NB4 (cell line): ENCODE measurements around the gene SGMS1.

ENCODE experiments used
- CTCF ChIP-seq: IDR thresholded peaks from one replicate; pipeline ENCODE4 v1.5.1; 2012; ENCODE audit warnings: low read depth, low read length
- MAX ChIP-seq: IDR thresholded peaks from 2 replicates; pipeline ENCODE4 v1.6.1; 2011; ENCODE audit warnings: low read depth, low read length
- MYC ChIP-seq: IDR thresholded peaks from 2 replicates; pipeline ENCODE4 v1.6.1; 2011; ENCODE audit warnings: low read depth, low read length
- POLR2A ChIP-seq: IDR thresholded peaks from 2 replicates; pipeline ENCODE4 v1.6.1; 2011; ENCODE audit warnings: mild to moderate bottlenecking; ENCODE audit not compliant: insufficient read length; ENCODE audit errors: extremely low read depth

- TF ChIP-seq CTCF (no peak), POLR2A (no peak), MAX (no peak), MYC (no peak)
These were observed 85.0 kb downstream of the SGMS1 start for GRCh38 chr10:50538555-50539398.
